ENCODE measurements around the gene SORCS2.

SORCS2 gene

GRCh38 chr4:7359400-7360062 is 167.2 kb downstream of the SORCS2 start:
- H3K36me3 ChIP-seq (ENCODE audit: insufficient read depth, low read length): no peaks in the 10 kb centered on the region
- H4K20me1 ChIP-seq (ENCODE audit: insufficient read depth, low read length): no peaks in the 10 kb centered on the region
- no peaks in the 10 kb centered on the region for H3K27me3 ChIP-seq (ENCODE audit: insufficient read depth, low read length)
- no peak for TF ChIP-seq CTCF (IDR thresholded peaks at IDR 0.05; ENCODE audit: low read length)
- no peak for TF ChIP-seq EZH2 (IDR thresholded peaks at IDR 0.05; ENCODE audit: borderline replicate concordance, low read length)
- no peaks in the 10 kb centered on the region for H3K9me3 ChIP-seq (ENCODE audit: low read length)
- H3F3A ChIP-seq (ENCODE audit: insufficient read depth, low read length): no peaks in the 10 kb centered on the region
- H2AFZ ChIP-seq (ENCODE audit: low read length): no peak overlapping the region
- H3K79me2 ChIP-seq (ENCODE audit: insufficient read depth, low read length): no peaks in the 10 kb centered on the region
- no peak overlapping the region for H3K4me2 ChIP-seq (ENCODE audit: low read length)
- H3K9me2 ChIP-seq (ENCODE audit: low read depth, low read length): no peaks in the 10 kb centered on the region
- no peak overlapping the region for H3K4me3 ChIP-seq (ENCODE audit: low read depth, low read length, poor library complexity, severe bottlenecking)
- no peaks in the 10 kb centered on the region for H3K4me1 ChIP-seq (ENCODE audit: insufficient read depth, low read length, severe bottlenecking)
- no peak overlapping the region for H3K9ac ChIP-seq (ENCODE audit: low read length)
- no peak overlapping the region for H3K27ac ChIP-seq (ENCODE audit: low read depth, low read length, poor library complexity, severe bottlenecking)

GRCh38 chr4:7360806-7361205 is 168.5 kb downstream of the SORCS2 start:
- no peak overlapping the region for H3K27ac ChIP-seq (ENCODE audit: low read depth, low read length, poor library complexity, severe bottlenecking)
- no peak for TF ChIP-seq CTCF (IDR thresholded peaks at IDR 0.05; ENCODE audit: low read length)
- no peak for TF ChIP-seq EZH2 (IDR thresholded peaks at IDR 0.05; ENCODE audit: borderline replicate concordance, low read length)
- H3K9me3 ChIP-seq (ENCODE audit: low read length): no peaks in the 10 kb centered on the region
- no peak overlapping the region for H2AFZ ChIP-seq (ENCODE audit: low read length)
- H3K4me1 ChIP-seq (ENCODE audit: insufficient read depth, low read length, severe bottlenecking): no peaks in the 10 kb centered on the region
- H3K79me2 ChIP-seq (ENCODE audit: insufficient read depth, low read length): no peaks in the 10 kb centered on the region
- H3K27me3 ChIP-seq (ENCODE audit: insufficient read depth, low read length): no peaks in the 10 kb centered on the region
- no peak overlapping the region for H3K4me2 ChIP-seq (ENCODE audit: low read length)
- no peaks in the 10 kb centered on the region for H4K20me1 ChIP-seq (ENCODE audit: insufficient read depth, low read length)
- H3K9me2 ChIP-seq (ENCODE audit: low read depth, low read length): no peaks in the 10 kb centered on the region
- no peak overlapping the region for H3K9ac ChIP-seq (ENCODE audit: low read length)
- H3K36me3 ChIP-seq (ENCODE audit: insufficient read depth, low read length): no peaks in the 10 kb centered on the region
- H3K4me3 ChIP-seq (ENCODE audit: low read depth, low read length, poor library complexity, severe bottlenecking): no peak overlapping the region
- H3F3A ChIP-seq (ENCODE audit: insufficient read depth, low read length): no peaks in the 10 kb centered on the region

- Histone ChIP-seq H3K9me2 (ENCODE audit: low read depth, low read length) (no peaks in the 10 kb centered on the region), H3K9ac (ENCODE audit: low read length) (no peak overlapping the region), H3K36me3 (ENCODE audit: insufficient read depth, low read length) (no peaks in the 10 kb centered on the region), H3K4me1 (ENCODE audit: insufficient read depth, low read length, severe bottlenecking) (no peaks in the 10 kb centered on the region), H2AFZ (ENCODE audit: low read length) (no peak overlapping the region), H4K20me1 (ENCODE audit: insufficient read depth, low read length) (no peaks in the 10 kb centered on the region), H3K79me2 (ENCODE audit: insufficient read depth, low read length) (no peaks in the 10 kb centered on the region), H3K4me2 (ENCODE audit: low read length) (no peak overlapping the region), H3K9me3 (ENCODE audit: low read length) (no peaks in the 10 kb centered on the region), H3F3A (ENCODE audit: insufficient read depth, low read length) (no peaks in the 10 kb centered on the region), H3K4me3 (ENCODE audit: low read depth, low read length, poor library complexity, severe bottlenecking) (no peak overlapping the region), H3K27ac (ENCODE audit: low read depth, low read length, poor library complexity, severe bottlenecking) (no peak overlapping the region), H3K27me3 (ENCODE audit: insufficient read depth, low read length) (no peaks in the 10 kb centered on the region)
- TF ChIP-seq EZH2 (IDR thresholded peaks at IDR 0.05; ENCODE audit: borderline replicate concordance, low read length): no peak
- TF ChIP-seq CTCF (IDR thresholded peaks at IDR 0.05; ENCODE audit: low read length): no peak
Measured at GRCh38 chr4:7361280-7361895, 169.1 kb downstream of the SORCS2 start.

Data from OCI-LY1 (cell line).